ENCODE results near the gene NELFB. TPM values are rescaled to one million over a fixed set of nuclear protein-coding genes. Genes with fewer than 3 reads are reported as not detected.
A peak's percentile ranks its signal among the peaks of the same experiment; 100 is the strongest.

Gene NELFB
- total RNA-seq (10 to 100 TPM; 34.8 to 38.6 (median 37.1) TPM), polyA plus RNA-seq (33.8 TPM)
- long read RNA-seq, donor 1, transcript NELFB-201 (13 exons, 2,698 nt): major isoform, 195 of 235 reads
- long read RNA-seq, donor 1, partial matches to known transcripts: 16 of 235 reads
- long read RNA-seq, donor 1, other reads (novel, unspliced or antisense): 24 of 235 reads
- long read RNA-seq, donor 2, transcript NELFB-201 (13 exons, 2,698 nt): major isoform, 112 of 134 reads
- long read RNA-seq, donor 2, partial matches to known transcripts: 9 of 134 reads
- long read RNA-seq, donor 2, other reads (novel, unspliced or antisense): 13 of 134 reads
- long read RNA-seq, donor 3, transcript NELFB-201 (13 exons, 2,698 nt): major isoform, 6 of 27 reads
- long read RNA-seq, donor 3, partial matches to known transcripts: 14 of 27 reads
- long read RNA-seq, donor 3, other reads (novel, unspliced or antisense): 7 of 27 reads
- long read RNA-seq, donor 4, transcript NELFB-201 (13 exons, 2,698 nt): major isoform, 89 of 105 reads
- long read RNA-seq, donor 4, partial matches to known transcripts: 9 of 105 reads
- long read RNA-seq, donor 4, other reads (novel, unspliced or antisense): 7 of 105 reads

DNA sequence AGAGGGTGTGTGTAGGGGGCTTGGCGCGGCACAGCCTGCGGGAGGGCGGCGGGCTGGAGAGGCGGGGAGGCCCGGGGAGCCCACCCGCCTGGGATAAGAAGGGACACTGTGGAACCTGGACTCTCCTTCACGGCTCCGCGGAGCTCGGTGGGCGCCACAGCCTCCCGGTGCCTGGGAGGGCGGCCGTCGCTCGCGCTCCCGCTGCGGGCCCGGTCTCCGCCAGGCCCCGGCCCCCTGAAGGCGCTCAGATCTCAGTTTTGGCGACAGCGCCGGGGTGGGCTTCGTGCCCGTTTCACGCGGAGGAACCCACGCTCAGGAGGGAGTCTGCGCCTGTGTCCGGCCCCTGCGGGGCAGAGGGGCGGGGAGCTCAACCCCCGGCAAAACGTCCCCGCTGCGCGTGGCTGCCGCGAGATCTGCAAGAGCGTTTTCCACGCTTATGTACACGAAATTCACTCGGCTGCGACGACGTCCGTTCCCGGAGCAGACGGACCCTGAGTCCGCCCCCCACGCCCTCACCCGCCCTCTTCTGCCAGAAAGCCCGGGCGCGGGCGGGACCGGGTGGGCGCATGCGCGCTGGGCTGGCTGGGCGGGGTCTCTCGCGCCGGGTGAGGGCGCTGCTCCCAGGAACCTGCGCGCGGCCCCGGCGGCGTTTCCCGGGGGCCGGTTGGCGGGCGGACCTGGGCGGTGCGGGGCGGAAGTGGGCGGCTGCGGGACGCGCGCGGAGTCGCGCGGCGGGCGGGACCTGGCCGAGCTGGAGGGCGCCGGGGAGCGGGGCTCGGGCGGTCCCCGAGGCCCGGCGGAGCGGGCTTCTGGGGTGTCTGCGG is at the start of gene NELFB:
Gene NELFB, plus strand, starts transcription at position 704 of the 824 bp plus-strand sequence.
- WGBS: 1% methylated on average over 105 of the region's 105 CpGs
- intact Hi-C loops (cut with DNase I): no loop called here

DNA sequence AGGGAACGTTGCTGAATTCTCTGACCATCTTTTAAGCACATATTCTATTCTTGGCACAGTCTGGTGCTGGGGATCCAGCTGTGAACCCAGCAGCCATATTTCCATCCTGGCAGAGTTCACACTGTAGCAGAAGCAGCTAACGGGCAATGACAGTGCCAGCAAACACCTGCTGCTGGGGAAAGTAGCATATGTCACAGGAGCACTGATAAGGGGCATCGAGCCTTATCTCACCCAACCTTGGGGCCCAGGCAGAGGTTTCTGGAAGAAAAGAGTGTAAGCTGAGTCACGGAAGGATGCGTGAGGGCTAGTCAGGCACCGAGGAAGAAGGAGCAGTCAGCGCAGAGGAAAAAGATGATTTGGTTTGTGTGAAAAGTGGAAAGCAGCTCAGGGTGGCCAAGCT is 48.5 kb upstream of the NELFB start:
- peaks cover 14% of the 10 kb centered on the region for H3K4me1 ChIP-seq (ENCODE audit: control insufficient read depth, insufficient read depth, low read length)
- H3K9me3 ChIP-seq (ENCODE audit: control insufficient read depth, low read length): no peaks in the 10 kb centered on the region
- intact Hi-C loops (cut with DNase I): no loop called here
- no peak for DNase-seq
- 67% methylated on average over 7 of the region's 7 CpGs for WGBS
- no peak overlapping the region for H3K27ac ChIP-seq (ENCODE audit: low read length)
- peak overlapping the region; percentile 89 for H3K4me3 ChIP-seq (ENCODE audit: low read length)
- H3K27me3 ChIP-seq (ENCODE audit: control insufficient read depth, insufficient read depth): no peaks in the 10 kb centered on the region
- ATAC-seq: no peak

More for the DNA sequence above, at the start of gene NELFB:
- peak within 1 kb of the TSS; percentile 90 for H3K4me3 ChIP-seq (ENCODE audit: low read length)
- H3K9me3 ChIP-seq (ENCODE audit: control insufficient read depth, low read length): no peaks in the 10 kb centered on the region
- H3K27ac ChIP-seq (ENCODE audit: low read length): peak within 1 kb of the TSS; percentile 46
- H3K27me3 ChIP-seq (ENCODE audit: control insufficient read depth, insufficient read depth): no peaks in the 10 kb centered on the region
- ATAC-seq (peak; percentile 86 to 89), DNase-seq (peak; percentile 95 to 98 (median 98))
- H3K4me1 ChIP-seq (ENCODE audit: control insufficient read depth, insufficient read depth, low read length): peaks cover 7% of the 10 kb centered on the region

DNA sequence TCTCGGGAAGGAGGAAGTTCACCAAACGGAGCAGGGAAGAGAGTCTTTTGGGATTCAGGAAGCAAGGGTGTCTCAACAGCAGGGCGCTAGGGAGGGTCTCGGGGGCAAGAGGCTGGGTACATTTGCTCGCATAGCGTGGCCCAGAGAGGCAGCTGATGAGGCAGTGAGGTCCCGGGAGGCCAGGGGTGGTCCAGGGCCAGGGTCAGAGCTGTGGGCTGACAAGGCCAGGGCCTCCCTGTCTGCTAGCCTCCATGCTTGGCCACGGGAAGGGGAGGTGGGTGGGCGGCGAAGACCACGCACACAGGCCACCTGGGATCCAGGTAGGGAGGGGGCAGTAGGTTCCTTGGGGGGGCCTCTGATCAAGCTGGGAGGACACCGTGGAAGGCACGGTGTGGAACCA is 43.6 kb upstream of the NELFB start:
- no peaks in the 10 kb centered on the region for H3K9me3 ChIP-seq (ENCODE audit: control insufficient read depth, low read length)
- intact Hi-C loops (cut with DNase I): no loop called here
- no peak for DNase-seq
- ATAC-seq: no peak
- H3K4me1 ChIP-seq (ENCODE audit: control insufficient read depth, insufficient read depth, low read length): peaks cover 4% of the 10 kb centered on the region
- no peak overlapping the region for H3K27ac ChIP-seq (ENCODE audit: low read length)
- no peak overlapping the region for H3K4me3 ChIP-seq (ENCODE audit: low read length)
- 86% methylated on average over 13 of the region's 13 CpGs for WGBS
- H3K27me3 ChIP-seq (ENCODE audit: control insufficient read depth, insufficient read depth): no peaks in the 10 kb centered on the region

DNA sequence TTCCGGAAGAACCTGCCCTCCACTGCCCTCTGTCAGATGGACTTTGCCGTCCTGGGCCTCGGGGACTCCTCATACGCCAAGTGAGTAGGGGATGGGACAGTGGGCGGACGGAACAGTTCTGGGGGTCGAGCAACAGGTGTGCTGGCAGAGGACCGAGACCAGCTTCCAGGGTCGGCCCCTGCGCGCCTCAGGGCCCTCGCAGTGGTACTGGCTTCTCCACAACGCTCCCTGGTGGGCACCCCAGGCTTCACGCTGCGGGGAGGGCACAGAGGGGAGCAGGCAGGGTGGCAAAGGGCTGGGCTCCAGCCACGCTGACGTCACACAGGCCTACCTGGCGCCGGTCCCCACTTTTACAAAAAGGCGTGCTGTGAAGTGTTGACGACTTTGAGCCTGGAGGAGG is 42.6 kb upstream of the NELFB start:
- WGBS: 83% methylated on average over 21 of the region's 21 CpGs
- intact Hi-C loops (cut with DNase I): no loop called here

DNA sequence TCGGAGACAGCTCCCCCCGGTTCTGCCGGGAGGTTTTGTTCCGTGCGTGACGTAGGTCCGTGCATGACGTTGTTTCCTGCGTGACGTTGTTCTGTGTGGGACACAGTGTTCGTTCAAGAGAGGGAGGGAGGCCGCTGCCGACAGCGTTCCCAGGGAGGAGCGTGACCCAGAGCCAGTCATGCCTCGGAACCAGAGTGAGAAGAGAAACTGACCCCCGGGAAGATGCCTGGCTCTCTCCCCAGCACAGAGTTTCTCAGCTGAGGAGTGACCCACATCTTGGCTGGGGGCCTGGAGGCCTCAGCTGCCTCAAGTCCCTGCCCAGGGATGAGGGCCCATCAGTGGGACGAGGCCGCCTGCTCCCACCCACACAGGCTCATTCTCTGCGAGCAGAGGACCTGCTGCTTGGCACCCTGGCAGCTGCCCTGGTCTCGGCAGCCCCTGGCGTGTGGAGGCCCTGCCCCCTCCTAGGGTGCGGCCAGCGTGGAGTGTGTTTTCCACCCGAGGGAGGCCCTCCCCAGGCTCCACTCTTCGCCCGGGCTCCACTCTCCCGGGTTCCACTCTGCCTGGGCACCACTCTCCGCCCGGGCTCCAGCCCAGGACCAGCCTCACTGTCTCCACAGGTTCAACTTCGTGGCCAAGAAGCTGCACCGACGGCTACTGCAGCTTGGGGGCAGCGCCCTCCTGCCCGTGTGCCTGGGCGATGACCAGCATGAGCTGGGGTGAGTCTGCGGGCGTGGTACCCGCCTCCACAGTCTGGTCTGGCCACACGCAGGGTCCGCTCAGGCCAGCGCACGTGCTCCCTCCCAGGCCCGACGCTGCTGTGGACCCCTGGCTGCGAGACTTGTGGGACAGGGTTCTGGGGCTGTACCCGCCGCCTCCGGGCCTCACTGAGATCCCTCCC is 41.7 kb upstream of the NELFB start:
- H3K9me3 ChIP-seq (ENCODE audit: control insufficient read depth, low read length): no peaks in the 10 kb centered on the region
- DNase-seq (no peak), ATAC-seq (no peak)
- no peak overlapping the region for H3K4me3 ChIP-seq (ENCODE audit: low read length)
- WGBS: 88% methylated on average over 49 of the region's 49 CpGs
- no peak overlapping the region for H3K27ac ChIP-seq (ENCODE audit: low read length)
- H3K27me3 ChIP-seq (ENCODE audit: control insufficient read depth, insufficient read depth): no peaks in the 10 kb centered on the region
- intact Hi-C loops (cut with DNase I): no loop called here
- H3K4me1 ChIP-seq (ENCODE audit: control insufficient read depth, insufficient read depth, low read length): no peaks in the 10 kb centered on the region

More for the DNA sequence above, 42.6 kb upstream of the NELFB start:
- ATAC-seq (no peak), DNase-seq (peak in 1 of 3 donors; percentile 47)
- Histone ChIP-seq H3K4me1 (ENCODE audit: control insufficient read depth, insufficient read depth, low read length) (no peaks in the 10 kb centered on the region), H3K27me3 (ENCODE audit: control insufficient read depth, insufficient read depth) (no peaks in the 10 kb centered on the region), H3K9me3 (ENCODE audit: control insufficient read depth, low read length) (no peaks in the 10 kb centered on the region), H3K4me3 (ENCODE audit: low read length) (no peak overlapping the region), H3K27ac (ENCODE audit: low read length) (no peak overlapping the region)

DNA sequence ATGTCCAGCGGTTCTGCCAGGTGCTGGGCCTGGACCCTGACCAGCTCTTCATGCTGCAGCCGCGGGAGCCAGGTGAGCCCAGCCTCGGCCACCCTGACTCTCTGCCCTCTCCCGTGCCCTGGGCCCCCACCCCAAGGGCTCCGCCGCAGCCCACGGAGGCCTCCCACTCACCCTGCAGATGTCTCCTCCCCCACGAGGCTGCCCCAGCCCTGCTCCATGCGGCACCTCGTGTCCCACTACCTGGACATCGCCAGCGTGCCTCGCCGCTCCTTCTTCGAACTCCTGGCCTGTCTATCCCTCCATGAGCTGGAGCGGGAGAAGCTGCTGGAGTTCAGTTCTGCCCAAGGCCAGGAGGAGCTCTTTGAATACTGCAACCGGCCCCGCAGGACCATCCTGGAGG is 40.5 kb upstream of the NELFB start:
- ATAC-seq: no peak
- DNase-seq: no peak
- Histone ChIP-seq H3K9me3 (ENCODE audit: control insufficient read depth, low read length) (no peaks in the 10 kb centered on the region), H3K27me3 (ENCODE audit: control insufficient read depth, insufficient read depth) (no peaks in the 10 kb centered on the region), H3K27ac (ENCODE audit: low read length) (no peak overlapping the region), H3K4me3 (ENCODE audit: low read length) (no peak overlapping the region), H3K4me1 (ENCODE audit: control insufficient read depth, insufficient read depth, low read length) (no peaks in the 10 kb centered on the region)
- intact Hi-C loops (cut with DNase I): no loop called here
- WGBS: 93% methylated on average over 19 of the region's 19 CpGs

DNA sequence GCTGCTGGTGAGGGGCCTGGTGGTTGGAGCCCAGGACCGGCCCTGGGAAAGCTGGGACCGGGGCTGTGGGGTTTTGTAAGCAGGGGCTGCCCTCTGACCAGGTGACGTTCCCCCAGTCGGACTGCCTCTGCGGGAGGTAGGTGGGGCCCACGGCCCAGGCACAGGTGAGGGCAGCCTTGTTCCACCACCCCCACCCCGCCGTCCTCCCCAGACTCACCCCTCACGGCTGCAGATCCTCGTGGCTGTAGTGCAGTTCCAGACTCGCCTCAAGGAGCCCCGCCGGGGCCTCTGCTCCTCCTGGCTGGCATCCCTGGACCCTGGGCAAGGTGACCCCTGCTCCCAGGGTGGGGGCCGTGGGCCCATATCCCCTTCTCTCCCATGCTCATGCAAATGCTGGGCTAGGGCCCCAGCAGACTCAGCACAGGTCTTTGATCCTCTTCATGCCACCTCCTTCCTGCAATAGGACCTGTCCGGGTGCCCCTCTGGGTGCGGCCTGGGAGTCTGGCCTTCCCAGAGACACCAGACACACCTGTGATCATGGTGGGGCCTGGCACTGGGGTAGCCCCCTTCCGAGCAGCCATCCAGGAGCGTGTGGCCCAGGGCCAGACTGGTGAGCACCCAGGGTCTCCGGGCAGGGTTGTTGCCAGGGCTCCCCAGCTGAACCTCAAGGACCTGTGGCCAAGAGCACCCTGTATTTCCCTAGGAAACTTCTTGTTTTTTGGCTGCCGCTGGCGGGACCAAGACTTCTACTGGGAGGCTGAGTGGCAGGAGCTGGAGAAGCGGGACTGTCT is 39.7 kb upstream of the NELFB start:
- DNase-seq (peak in 1 of 3 donors; percentile 57), ATAC-seq (no peak)
- WGBS: 94% methylated on average over 22 of the region's 22 CpGs
- H3K27ac ChIP-seq (ENCODE audit: low read length): no peak overlapping the region
- no peaks in the 10 kb centered on the region for H3K27me3 ChIP-seq (ENCODE audit: control insufficient read depth, insufficient read depth)
- H3K9me3 ChIP-seq (ENCODE audit: control insufficient read depth, low read length): no peaks in the 10 kb centered on the region
- no peak overlapping the region for H3K4me3 ChIP-seq (ENCODE audit: low read length)
- intact Hi-C loops (cut with DNase I): no loop called here
- no peaks in the 10 kb centered on the region for H3K4me1 ChIP-seq (ENCODE audit: control insufficient read depth, insufficient read depth, low read length)

DNA sequence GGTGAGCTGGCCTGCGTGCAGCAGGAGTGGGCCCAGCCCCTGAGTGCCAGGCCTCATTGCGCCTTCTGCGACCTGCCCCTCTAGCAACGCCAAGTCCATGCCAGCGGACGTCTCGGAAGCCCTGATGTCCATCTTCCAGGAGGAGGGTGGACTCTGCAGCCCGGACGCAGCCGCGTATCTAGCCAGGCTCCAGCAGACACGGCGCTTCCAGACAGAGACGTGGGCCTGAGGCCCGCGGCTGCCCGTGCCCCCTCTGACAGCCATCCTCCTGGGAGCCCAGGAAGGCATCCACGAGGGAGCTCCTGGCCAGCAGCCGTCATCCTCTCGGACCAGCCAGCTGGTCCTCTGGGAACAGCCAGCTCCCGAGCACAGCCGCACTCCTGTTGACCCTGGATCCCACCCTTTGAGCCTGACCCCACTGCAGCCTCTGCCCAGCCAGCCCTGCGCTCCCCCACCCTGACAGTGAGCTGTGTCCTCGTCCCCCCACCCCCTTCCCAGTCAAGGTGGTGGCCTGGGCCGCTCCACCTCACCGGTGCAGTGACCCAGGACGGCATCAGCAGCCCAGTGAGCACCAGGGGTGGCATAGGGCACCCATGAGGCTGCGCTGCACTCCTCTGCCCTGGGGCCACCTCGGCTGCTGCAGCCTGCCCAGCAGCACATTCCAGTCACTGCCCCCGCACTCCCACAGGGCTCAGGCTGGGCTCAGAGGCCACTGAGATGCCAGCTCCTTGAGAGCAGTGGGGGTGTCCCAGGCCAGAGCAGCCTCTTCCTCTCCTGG is 38.8 kb upstream of the NELFB start:
- Histone ChIP-seq H3K9me3 (ENCODE audit: control insufficient read depth, low read length) (no peaks in the 10 kb centered on the region), H3K4me1 (ENCODE audit: control insufficient read depth, insufficient read depth, low read length) (no peaks in the 10 kb centered on the region), H3K27ac (ENCODE audit: low read length) (no peak overlapping the region), H3K27me3 (ENCODE audit: control insufficient read depth, insufficient read depth) (no peaks in the 10 kb centered on the region), H3K4me3 (ENCODE audit: low read length) (no peak overlapping the region)
- WGBS: 89% methylated on average over 30 of the region's 30 CpGs
- DNase-seq: peak in 1 of 3 donors; percentile 56
- intact Hi-C loops (cut with DNase I): no loop called here
- ATAC-seq: no peak
